HG03520 (cell line): ENCODE data around the gene TTLL5.
"Not testable (repeated sequence)": the region's sequence is repeated elsewhere in the genome, so short reads cannot be mapped to it uniquely, and the experiment has no call there.

ENCODE experiments used
- ATAC-seq: cut with Tn5 transposase; IDR thresholded peaks from one replicate; pipeline ENCODE4 v1.9.1; 2021; ENCODE audit warnings: mild to moderate bottlenecking, moderate library complexity; ENCODE audit not compliant: unreplicated experiment

Gene TTLL5

GRCh38 chr14:75648066-75648838, 12.8 kb upstream of the TTLL5 start:
- ATAC-seq = no peak

- no peak for ATAC-seq
These were observed 11.7 kb upstream of the TTLL5 start for GRCh38 chr14:75649337-75649736.

GRCh38 chr14:75649773-75650172, 11.3 kb upstream of the TTLL5 start:
- ATAC-seq = no peak

GRCh38 chr14:75650253-75651058, 10.6 kb upstream of the TTLL5 start:
- ATAC-seq = no peak

- no peak for ATAC-seq
These were observed 7.5 kb upstream of the TTLL5 start for GRCh38 chr14:75653563-75653962.

GRCh38 chr14:75654127-75654732, 6.8 kb upstream of the TTLL5 start:
- ATAC-seq = no peak

GRCh38 chr14:75655235-75655634, 5.8 kb upstream of the TTLL5 start:
- ATAC-seq = no peak

- ATAC-seq = no peak
These were observed 3.7 kb upstream of the TTLL5 start for GRCh38 chr14:75657331-75657730.

GRCh38 chr14:75658957-75659356, 2.1 kb upstream of the TTLL5 start:
- ATAC-seq = no peak

- ATAC-seq = no peak
These were observed 812 bp upstream of the TTLL5 start for GRCh38 chr14:75660238-75660629.

GRCh38 chr14:75661499-75661814, 411 bp downstream of the TTLL5 start:
- no peak for ATAC-seq

- ATAC-seq = no peak
These were observed 1.9 kb downstream of the TTLL5 start for GRCh38 chr14:75662966-75663365.

GRCh38 chr14:75667099-75667765, 6.2 kb downstream of the TTLL5 start:
- ATAC-seq = no peak

- ATAC-seq = no peak
These were observed 11.7 kb downstream of the TTLL5 start for GRCh38 chr14:75672605-75673192.

- no peak for ATAC-seq
These were observed 12.4 kb downstream of the TTLL5 start for GRCh38 chr14:75673345-75674035.

- no peak for ATAC-seq
These were observed 14.4 kb downstream of the TTLL5 start for GRCh38 chr14:75675265-75675960.

- ATAC-seq = no peak
These were observed 24.9 kb downstream of the TTLL5 start for GRCh38 chr14:75685910-75686309.

- no peak for ATAC-seq
These were observed 28.0 kb downstream of the TTLL5 start for GRCh38 chr14:75689012-75689411.

GRCh38 chr14:75690010-75690409, 29.0 kb downstream of the TTLL5 start:
- no peak for ATAC-seq

- ATAC-seq = not testable (repeated sequence)
These were observed 34.0 kb downstream of the TTLL5 start for GRCh38 chr14:75695025-75695424.
